Measurements from ENCODE around the gene ZDHHC14. TPM values are rescaled to one million over a fixed set of nuclear protein-coding genes. Genes with fewer than 3 reads are reported as not detected.

The ZDHHC14 gene
- total and polyA plus RNA-seq, 7 donors = 2.5 to 14.6 (median 4.3) TPM

- H3K4me1 ChIP-seq = no peaks in the 10 kb centered on the region
- intact Hi-C loops (cut with DNase I) = no loop called here
- no peaks in the 10 kb centered on the region for H3K9me3 ChIP-seq
- H3K27me3 ChIP-seq (ENCODE audit: insufficient read depth in 3 of 3, low read length in 2 of 3) = no peaks in the 10 kb centered on the region
- WGBS, 3 donors = 76 to 83% (median 77%) methylated on average over 14 of the region's 14 CpGs
- DNase-seq (no peak), ATAC-seq (no peak)
- no peak for TF ChIP-seq CTCF (IDR thresholded peaks at IDR 0.05)
- no peaks in the 10 kb centered on the region for H3K36me3 ChIP-seq (ENCODE audit: insufficient read depth in 1 of 2, low read depth in 1 of 2)
- H3K4me3 ChIP-seq = no peak overlapping the region
- H3K27ac ChIP-seq = no peak overlapping the region
Observed at GRCh38 chr6:157454762-157455714, 74.0 kb downstream of the ZDHHC14 start.

GRCh38 chr6:157455731-157456523, 74.9 kb downstream of the ZDHHC14 start:
- peaks cover 5% of the 10 kb centered on the region for H3K4me1 ChIP-seq
- no peak overlapping the region for H3K4me3 ChIP-seq
- TF ChIP-seq CTCF (IDR thresholded peaks at IDR 0.05) = no peak
- intact Hi-C loops (cut with DNase I) = no loop called here
- no peak overlapping the region for H3K27ac ChIP-seq
- ATAC-seq (no peak), DNase-seq (no peak)
- H3K27me3 ChIP-seq (ENCODE audit: insufficient read depth in 3 of 3, low read length in 2 of 3) = no peaks in the 10 kb centered on the region
- H3K36me3 ChIP-seq (ENCODE audit: insufficient read depth in 1 of 2, low read depth in 1 of 2) = no peaks in the 10 kb centered on the region
- H3K9me3 ChIP-seq = no peaks in the 10 kb centered on the region
- WGBS, 3 donors = 70 to 73% (median 72%) methylated on average over 25 of the region's 25 CpGs

GRCh38 chr6:157456524-157456829, 75.5 kb downstream of the ZDHHC14 start:
- H3K4me3 ChIP-seq = no peak overlapping the region
- peaks cover 9% of the 10 kb centered on the region for H3K4me1 ChIP-seq
- 74 to 75% (median 75%) methylated on average over 4 of the region's 4 CpGs for WGBS, 3 donors

GRCh38 chr6:157457787-157458186, 76.8 kb downstream of the ZDHHC14 start:
- Histone ChIP-seq H3K36me3 (ENCODE audit: insufficient read depth in 1 of 2, low read depth in 1 of 2) (no peaks in the 10 kb centered on the region), H3K9me3 (no peaks in the 10 kb centered on the region), H3K4me3 (no peak overlapping the region), H3K27me3 (ENCODE audit: insufficient read depth in 3 of 3, low read length in 2 of 3) (no peaks in the 10 kb centered on the region), H3K27ac (no peak overlapping the region), H3K4me1 (peaks cover 22% of the 10 kb centered on the region)
- no peak for TF ChIP-seq CTCF (IDR thresholded peaks at IDR 0.05)
- ATAC-seq (no peak), DNase-seq (no peak)
- intact Hi-C loops (cut with DNase I) = no loop called here
- WGBS, 3 donors = 85 to 95% (median 94%) methylated on average over 6 of the region's 6 CpGs

More at GRCh38 chr6:157456524-157456829, 75.5 kb downstream of the ZDHHC14 start:
- no peak overlapping the region for H3K27ac ChIP-seq
- DNase-seq = no peak
- H3K36me3 ChIP-seq (ENCODE audit: insufficient read depth in 1 of 2, low read depth in 1 of 2) = no peaks in the 10 kb centered on the region
- no peaks in the 10 kb centered on the region for H3K27me3 ChIP-seq (ENCODE audit: insufficient read depth in 3 of 3, low read length in 2 of 3)
- TF ChIP-seq CTCF (IDR thresholded peaks at IDR 0.05) = no peak
- H3K9me3 ChIP-seq = no peaks in the 10 kb centered on the region
- intact Hi-C loops (cut with DNase I) = no loop called here
- no peak for ATAC-seq
